OCI-LY1 (cell line): ENCODE measurements around the gene AK5.

ENCODE experiments used
- CTCF ChIP-seq: fragments of 200-600 bp; sonication (generic), shearing (Covaris generic); IDR thresholded peaks from 2 replicates; pipeline ENCODE4 v1.5.1; 2017; ENCODE audit warnings: mild to moderate bottlenecking, antibody characterized with exemption, low read length, moderate library complexity, mixed read lengths
- EZH2 ChIP-seq: fragments of 200-600 bp; sonication (generic), shearing (Covaris generic); IDR thresholded peaks from 2 replicates; pipeline ENCODE4 v1.8.0; 2017; ENCODE audit warnings: borderline replicate concordance, mixed run types, mild to moderate bottlenecking, antibody characterized with exemption, low read length, moderate library complexity, mixed read lengths

GRCh38 chr1:77348549-77348948 is 66.7 kb downstream of the AK5 start:
- no peak for TF ChIP-seq EZH2
- TF ChIP-seq CTCF = no peak
